Omental fat pad (tissue), 4 donors: ENCODE results near the gene ESRRG. TPM values are rescaled to one million over a fixed set of nuclear protein-coding genes. Genes with fewer than 3 reads are reported as not detected.

ENCODE experiments used
- ATAC-seq: fragments of 150-250 bp; one replicate; pipeline ENCODE4 v1.9.1; 2016; ENCODE audit warnings: mild to moderate bottlenecking, moderate library complexity; ENCODE audit not compliant: low FRiP score
- DNase-seq: peaks from one replicate; pipeline ENCODE4 v3.0.0-alpha.2; 2019; ENCODE audit warnings: low spot score
- CTCF ChIP-seq, 3 donors: fragments of 450-650 bp; IDR thresholded peaks; one replicate each; pipeline ENCODE4 v1.5.1; 2016 to 2017; ENCODE audit warnings: antibody characterized with exemption in 3 of 3, mild to moderate bottlenecking in 3 of 3, moderate library complexity in 2 of 3
- total RNA-seq, 4 donors: library from RNA; depleted of rRNA; stranded (reverse); fragments of >200 nt; gene quantifications; one replicate each; pipeline ENCODE4 v1.1.0, GENCODE V29; 2016

The ESRRG gene
- under 1 TPM; 0.09 to 0.56 (median 0.22) TPM for total RNA-seq

DNA sequence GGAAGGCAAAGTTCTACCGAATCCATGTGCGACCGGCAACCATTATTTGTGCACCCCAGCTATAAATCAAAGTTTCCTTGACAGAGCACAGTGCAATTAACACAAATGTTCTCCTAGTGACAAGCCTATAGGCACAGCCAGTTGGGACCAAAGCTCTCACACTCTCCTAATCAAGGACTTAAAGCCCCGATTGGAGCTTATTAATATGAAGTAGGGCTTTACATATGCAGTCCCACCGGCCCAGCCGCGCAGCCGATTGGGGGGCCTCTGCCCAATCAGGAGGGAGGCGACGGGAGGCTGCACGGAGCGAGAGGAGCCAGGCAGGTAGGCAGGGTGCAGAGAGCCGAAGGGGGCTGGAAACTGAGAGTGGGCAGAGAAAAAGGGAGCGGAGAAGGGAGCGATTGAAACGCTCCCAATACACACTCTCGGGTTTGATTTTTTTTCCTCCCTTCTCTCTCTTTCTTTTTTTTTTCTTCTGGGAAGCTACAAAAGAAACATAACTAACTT lies at the start of gene ESRRG:
Gene ESRRG (minus strand): TSS at position 156 of the 507 bp plus-strand sequence. CDS start 130 bp downstream, at position 26.
- TF ChIP-seq CTCF (IDR thresholded peaks at IDR 0.05) = no peak
- ATAC-seq = no peak
- DNase-seq = no peak

DNA sequence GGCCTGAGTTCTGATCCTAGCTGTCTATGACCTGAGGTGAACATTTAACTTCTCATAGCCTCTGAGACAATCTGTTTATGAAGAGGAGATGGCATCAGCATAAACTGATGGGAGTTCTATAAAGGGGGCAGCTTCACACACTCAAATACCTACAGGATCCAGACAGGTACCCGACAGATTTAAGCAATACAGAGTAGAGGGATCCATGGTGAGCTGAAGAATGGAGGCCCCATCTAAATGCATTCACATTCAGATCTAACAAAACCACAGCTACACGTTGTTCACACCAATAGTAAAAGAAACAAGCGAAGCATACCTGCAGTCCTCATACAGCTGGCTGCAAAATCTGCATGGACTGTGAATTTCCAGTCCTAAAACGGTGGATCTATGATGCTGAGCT lies 48.7 kb upstream of the ESRRG start:
- no peak for TF ChIP-seq CTCF (IDR thresholded peaks at IDR 0.05)
- no peak for DNase-seq
- no peak for ATAC-seq

DNA sequence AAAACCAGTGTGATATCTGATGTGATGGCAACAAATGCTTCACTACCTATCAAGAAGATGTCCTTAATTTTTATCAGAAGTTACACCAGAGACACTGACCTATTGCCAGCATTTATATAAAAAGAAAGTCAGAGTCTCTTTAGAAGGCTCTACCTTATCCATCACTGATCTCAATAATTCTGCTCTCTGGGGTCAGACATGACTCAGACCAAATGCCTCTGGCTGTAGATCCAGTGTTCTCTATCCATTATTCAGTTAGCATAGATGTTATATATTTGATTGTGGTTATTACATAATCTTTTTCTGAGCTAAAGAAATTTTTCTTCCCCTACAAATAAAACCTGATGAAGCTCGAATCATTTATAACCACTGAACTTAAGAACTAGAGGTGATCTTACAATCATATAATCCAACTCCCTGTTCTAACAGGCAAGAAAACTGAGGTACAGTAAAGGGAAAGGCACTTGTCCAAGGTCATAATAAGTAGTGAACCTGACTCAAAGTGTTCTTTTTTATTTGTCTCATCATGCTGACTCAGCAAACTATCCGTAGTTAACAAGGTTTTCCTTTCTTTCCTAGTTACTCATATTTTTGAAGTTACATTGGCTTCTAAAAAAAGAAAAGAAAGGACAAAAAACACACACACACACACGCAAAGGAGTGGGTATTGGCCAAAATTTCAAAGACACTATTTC lies 43.6 kb upstream of the ESRRG start:
- DNase-seq (no peak), ATAC-seq (no peak)
- no peak for TF ChIP-seq CTCF (IDR thresholded peaks at IDR 0.05)

GRCh38 chr1:216765346-216766300 lies 42.4 kb upstream of the ESRRG start:
- DNase-seq (no peak), ATAC-seq (no peak)
- TF ChIP-seq CTCF (IDR thresholded peaks at IDR 0.05) = no peak

- no peak for TF ChIP-seq CTCF (IDR thresholded peaks at IDR 0.05)
- no peak for ATAC-seq
These were observed 34.9 kb upstream of the ESRRG start for GRCh38 chr1:216758161-216758560.

GRCh38 chr1:216757110-216757509 lies 33.9 kb upstream of the ESRRG start:
- DNase-seq (no peak), ATAC-seq (no peak)
- no peak for TF ChIP-seq CTCF (IDR thresholded peaks at IDR 0.05)

More at GRCh38 chr1:216758161-216758560, 34.9 kb upstream of the ESRRG start:
- no peak for DNase-seq
